Measurements from ENCODE around the gene FRMD4A.
"Not testable (repeated sequence)": the region's sequence is repeated elsewhere in the genome, so short reads cannot be mapped to it uniquely, and the experiment has no call there.

FRMD4A gene

DNA sequence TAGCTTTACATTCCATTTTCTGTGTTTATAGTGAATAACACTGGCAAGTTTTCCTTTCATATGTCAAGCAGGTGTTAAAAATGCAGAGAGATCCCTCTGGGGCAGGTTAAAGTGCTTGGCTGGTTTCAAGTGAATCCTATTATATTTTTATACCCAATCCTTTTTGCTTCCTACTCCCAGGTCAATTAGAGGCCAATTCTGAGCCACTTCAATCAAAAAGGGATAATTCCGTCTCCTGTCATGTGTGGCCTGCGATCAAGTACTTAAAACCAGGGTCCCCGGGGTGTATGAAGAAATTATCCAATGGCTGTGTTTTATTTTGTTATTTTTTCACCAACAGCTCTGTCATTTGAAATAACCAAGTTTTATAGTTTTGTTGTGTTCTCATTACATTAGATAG lies 430.8 kb downstream of the FRMD4A start:
- DNase-seq (ENCODE audit: insufficient read length, low spot score) (no peak), FAIRE-seq (no peak)

DNA sequence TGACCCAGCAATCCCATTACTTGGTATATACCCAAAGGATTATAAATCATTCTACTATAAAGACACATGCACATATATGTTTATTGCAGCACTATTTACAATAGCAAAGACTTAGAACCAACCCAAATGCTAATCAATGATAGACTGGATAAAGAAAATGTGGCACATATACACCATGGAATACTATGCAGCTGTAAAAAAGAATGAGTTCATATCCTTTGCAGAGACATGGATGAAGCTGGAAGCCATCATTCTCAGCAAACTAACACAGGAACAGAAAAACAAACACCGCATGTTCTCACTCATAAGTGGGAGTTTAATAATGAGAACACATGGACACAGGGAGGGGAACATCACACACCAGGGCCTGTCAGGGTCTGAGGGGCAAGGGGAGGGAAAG lies 434.6 kb downstream of the FRMD4A start:
- DNase-seq (ENCODE audit: insufficient read length, low spot score); FAIRE-seq: not testable (repeated sequence)

DNA sequence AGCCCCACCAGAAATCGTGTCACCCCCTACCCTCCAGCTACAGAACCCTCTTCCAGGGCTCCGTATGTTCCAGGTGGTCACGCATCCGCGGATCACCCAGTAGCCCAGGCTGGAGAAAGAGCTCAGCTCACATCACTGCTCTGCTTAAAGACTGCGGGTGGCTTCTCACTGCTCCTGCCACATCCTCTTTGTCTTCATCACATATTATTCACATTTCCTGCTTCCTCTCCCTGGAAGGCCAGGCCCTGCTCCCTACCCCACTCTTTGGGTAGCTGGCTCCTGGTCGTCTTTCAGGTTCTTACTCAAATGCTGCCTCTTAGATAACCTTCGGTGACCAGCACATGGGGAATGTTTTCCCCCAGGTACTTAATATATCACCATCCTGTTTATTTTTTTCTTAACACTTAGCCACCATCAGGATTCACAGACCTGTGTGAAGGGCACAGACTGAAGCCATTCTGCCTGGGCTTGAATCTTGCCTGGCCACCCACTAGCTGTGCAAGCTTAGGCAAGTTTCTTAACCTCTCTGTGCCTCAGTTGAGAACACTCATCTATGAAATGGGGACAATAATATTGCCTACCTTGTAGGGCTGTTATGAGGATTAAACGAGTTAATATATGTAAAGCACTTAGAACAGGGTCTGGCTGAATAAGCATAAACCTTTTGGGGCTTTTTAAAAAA lies 436.2 kb downstream of the FRMD4A start:
- FAIRE-seq = no peak
- DNase-seq (ENCODE audit: insufficient read length, low spot score) = no peak

DNA sequence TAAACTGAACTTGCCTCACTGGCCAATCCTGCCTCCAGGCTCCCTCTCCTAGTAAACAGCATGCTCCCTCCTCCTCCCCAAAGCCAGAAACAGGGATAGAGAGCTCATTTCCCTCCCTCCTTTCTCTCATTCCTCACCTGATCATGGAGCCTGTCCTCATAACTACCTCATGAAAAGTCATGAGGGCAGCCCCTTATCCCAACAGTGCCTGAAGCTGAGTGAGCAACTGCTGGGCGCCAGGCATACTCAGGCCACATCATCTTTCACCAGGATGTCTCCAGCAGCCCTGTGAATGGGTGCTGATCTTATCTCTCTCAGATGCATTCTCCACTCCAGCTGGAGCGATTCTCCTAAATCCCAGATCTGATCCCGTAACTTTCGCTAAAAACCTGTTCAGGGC lies 436.8 kb downstream of the FRMD4A start:
- no peak for FAIRE-seq
- DNase-seq (ENCODE audit: insufficient read length, low spot score) = no peak

DNA sequence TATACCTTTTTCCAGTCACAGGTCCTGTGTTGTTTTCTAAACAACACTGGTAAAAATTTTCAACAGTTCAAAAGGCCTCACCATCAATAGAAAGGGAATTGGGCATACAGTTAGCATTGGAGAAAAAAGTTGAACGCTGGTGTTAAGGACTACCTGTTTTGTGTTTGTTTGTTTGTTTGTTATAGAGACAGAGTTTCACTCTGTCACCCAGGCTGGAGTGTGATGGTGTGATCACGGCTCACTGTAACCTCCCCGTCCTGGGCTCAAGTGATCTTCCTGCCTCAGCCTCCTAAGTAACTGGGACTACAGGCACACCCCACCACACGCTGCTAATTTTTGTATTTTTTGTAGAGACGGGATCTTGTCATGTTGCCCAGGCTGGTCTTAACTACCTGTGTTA lies 437.9 kb downstream of the FRMD4A start:
- no peak for DNase-seq (ENCODE audit: insufficient read length, low spot score)

DNA sequence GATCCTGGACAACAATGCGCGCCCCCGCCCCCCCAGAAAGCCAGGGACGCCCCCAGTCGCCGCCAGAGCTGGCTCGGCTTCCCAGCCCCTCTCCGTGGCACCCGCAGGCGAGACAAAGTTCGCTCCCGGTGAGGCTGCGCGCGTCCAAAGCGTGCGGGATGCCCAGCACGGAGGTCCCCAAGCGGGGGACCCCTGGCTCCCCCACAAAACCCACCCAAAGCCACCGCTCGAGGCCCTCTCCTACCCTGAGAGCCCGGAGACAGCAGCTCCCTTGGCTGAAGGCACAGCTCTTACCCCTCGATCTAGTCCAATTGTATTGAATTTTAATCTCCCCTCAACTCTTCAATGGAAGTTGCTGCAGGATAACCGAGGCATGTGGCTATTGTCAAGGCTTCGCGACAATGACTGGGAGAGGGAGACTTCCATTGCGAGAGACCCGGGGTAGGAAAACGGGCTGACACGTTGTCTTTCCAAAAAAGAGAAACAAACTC lies 438.7 kb downstream of the FRMD4A start:
- no peak for FAIRE-seq
- DNase-seq (ENCODE audit: insufficient read length, low spot score) = no peak

More for the DNA sequence above, 437.9 kb downstream of the FRMD4A start:
- FAIRE-seq = no peak

DNA sequence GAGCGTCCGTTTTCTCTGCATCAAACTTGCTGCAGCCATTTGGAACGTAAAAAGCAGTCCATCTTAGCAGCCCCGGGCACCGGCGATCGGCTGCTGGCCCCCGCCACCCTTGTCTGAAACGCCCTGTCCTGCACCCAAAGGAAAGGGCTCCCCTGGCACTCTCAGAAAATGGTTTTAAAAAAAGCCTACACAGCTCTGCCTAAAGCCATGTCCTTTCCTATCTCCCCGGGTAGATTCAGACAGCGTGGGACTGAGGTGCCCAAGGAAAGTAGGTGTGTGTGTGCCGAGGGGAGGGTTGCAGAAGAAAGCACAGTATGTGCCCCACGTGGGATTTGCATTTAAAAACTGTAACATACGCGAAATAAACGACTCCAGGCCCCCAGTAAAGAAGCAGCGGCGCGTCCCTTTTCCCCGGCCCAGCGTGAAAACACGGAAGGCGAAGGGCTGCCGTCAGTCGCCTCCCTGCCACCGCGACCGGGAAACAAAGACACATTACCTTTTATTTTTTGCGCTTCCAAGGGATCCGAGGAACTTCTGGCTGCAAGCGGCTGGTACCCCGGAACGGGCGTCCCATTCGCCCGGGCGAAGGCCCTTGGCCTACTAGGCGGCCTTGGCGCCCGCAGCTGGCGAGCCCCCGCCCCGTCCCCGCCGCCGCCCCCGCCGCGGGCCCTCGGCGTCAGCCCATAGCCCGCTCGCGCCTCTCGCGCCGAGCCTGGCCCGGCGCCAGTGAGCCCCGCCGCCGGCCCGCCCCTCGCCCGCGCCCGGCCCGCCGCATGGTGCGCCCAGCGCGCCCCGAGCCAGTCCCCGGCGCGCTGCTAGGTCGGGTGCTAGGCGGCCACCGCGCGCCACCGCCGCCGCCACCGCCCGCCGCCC lies 439.4 kb downstream of the FRMD4A start:
- FAIRE-seq (no peak), DNase-seq (ENCODE audit: insufficient read length, low spot score) (no peak)

DNA sequence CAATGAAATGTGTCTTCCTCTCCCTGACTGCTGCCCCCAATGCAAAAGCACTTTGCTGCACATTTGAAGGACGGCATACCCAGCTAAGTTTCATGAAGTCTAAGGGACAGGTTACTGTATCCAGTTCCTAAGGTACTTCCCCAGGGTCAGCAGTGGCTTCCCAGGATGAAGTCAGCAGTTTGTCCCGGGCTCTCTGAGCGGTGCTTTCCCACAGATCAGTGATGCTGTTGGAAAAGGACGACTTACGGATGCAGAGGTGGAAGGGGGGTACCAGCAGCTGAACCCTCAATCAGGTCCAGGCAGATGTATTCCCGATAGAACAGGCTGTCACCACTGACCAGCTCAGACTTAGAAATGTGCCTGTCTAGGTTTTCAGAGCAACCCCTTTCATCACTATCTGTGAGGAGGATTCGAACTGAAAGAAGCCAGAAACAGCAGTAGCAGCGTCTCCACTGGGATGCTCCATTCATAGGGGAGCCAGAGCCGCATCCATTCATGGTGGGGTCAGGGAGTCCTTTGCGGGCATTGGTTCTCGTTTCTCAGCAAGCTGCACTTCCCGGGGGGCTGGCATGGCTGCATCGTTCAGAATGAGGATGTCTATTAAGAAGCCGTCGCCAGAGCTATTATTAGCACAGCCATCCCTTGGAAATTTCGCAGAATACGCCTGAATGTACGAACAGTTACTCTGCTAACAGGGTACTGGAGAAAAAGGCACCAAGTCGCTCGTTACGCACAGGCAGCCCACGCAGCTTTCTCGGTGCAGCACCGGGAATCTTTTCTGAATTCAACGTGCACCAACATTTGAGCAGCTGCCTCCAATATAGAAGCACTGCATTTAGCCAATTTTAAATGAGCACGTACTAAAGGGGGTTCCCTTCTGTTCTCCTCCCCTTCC lies 440.2 kb downstream of the FRMD4A start:
- DNase-seq (ENCODE audit: insufficient read length, low spot score) (no peak), FAIRE-seq (no peak)

DNA sequence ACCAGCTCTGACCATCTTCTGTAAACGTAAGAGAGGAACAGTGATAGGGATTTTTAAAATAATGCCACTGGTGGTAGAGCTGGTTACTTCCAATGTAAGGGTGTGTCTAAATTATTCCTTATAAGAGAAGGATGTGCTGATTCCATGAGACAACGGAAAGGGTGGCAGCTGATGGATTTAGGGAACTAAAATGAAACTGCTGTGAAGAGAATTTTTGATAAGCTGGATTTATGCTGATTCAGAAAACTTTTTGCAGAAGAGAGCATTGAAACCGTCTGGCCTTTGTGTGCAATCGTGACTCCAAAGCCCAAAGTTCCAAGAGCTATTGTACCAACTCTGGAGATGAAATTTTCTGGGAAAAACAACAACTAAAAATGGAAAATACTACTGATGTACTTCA lies 443.0 kb downstream of the FRMD4A start:
- FAIRE-seq = no peak

DNA sequence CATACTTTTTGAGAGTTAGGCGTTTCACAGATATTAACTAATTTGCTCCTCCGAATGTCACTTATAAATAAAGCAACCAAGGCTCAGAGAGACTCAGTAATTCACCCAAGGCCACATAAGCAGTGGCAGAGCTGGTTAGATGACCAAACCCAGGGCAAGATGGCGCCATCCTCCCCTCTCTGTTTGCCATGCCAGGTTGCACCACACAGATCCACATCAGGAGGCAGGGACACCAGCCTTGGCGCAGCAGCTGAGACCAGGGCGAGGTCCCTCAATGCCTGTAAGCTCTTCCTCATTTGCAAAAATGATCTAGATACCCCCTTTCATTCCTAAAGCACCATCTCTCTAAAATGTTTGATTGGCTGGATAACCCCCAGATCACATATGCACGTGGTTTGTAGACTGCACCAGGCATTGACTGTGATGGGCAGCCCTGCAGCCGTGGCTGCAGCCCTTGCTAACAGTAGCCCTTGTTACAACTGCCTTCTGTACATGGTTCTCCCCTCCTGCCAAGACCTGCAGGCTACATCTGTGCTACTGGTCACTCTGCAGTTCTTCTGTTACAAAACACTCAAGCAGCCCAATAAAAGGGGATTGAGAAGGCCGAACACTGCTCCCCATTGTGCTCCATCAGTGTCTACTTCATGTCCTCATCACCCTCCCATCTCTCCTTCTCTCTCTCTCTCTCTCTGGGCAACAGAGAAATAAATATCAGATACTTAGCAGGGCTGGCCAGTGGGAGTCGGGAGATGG lies 445.3 kb downstream of the FRMD4A start:
- FAIRE-seq (no peak), DNase-seq (ENCODE audit: insufficient read length, low spot score) (no peak)

More for the DNA sequence above, 443.0 kb downstream of the FRMD4A start:
- DNase-seq (ENCODE audit: insufficient read length, low spot score) = no peak

DNA sequence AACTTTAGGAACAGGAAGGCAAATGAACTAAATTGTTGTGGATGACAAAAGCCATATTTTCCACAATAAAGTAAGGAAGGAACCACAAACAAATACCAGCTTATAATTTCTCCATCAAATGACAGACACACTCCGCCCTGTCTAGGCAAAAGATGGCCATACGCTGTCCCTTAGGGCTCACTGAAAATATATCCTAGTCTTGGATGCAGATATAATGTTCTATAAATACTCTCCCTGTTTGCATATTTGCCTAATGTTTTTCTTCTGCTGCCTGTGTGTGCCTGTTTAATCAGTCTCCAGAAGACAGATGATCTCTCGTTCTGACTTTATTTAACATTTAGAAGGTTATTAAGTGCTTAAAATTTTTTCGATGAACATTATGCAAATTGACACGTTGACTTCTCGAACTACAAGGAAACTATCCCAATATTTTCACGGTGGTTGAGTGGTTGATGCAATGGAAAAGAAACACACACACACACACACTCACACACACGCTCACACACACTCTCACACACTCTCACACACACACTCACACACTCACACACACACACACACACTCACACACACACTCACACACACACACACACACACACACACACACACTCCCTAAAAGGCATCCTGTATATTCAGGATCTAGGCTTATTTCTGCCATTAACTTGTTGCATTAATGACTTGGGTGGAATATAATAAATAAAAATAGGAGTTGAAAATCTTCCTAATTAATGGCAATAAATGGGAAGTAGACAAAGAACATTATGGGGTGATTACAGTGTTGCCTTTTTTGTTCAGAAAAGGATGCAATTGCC lies 446.9 kb downstream of the FRMD4A start:
- no peak for DNase-seq (ENCODE audit: insufficient read length, low spot score)
- FAIRE-seq = no peak

DNA sequence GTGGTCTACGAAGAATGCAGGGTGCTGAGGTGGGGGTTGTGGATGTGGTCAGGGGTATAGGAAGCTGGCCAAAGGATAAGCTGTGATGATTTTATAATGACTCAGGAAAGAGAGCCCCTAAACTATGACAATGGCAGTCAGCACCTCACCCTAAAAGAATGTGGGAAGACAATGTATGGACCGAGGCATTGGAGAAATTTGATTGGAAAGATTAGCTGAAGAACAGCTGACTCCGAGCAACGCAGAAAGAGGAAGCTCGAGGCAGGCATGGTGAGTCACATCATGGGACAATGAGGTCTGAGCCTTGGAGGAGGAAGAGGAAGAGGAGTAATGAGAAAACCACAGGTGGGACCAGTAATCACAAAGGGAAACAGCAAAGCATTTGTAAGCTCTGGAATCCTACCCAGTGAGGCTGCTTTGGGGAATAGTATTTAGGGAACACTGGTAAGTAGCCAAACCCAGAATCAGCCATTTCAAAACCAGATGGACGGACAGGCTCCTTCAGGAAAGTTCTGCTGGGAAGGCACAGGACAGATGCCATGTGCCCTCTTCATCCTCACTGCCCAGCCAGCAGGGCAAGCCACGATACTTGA lies 448.5 kb downstream of the FRMD4A start:
- FAIRE-seq (no peak), DNase-seq (ENCODE audit: insufficient read length, low spot score) (no peak)

DNA sequence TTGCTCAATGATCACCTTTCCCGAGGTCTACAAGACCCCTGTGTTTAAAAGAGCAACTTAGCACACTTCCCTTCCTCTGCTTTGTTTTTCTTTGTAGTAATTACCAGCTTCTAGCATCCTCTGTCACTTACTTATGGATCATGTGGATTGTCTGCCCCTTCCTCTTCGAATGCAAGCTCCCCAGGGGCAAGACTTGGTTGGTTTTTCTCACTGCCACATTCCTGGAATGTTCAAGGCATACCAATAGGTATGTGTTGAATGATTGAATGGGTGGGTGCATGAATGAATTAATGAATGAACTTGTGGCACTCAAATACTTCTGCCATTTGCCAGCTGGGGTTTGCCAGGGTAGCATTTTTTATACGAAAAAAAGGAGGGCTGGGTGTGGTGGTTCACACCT lies 450.0 kb downstream of the FRMD4A start:
- DNase-seq (ENCODE audit: insufficient read length, low spot score) = no peak

DNA sequence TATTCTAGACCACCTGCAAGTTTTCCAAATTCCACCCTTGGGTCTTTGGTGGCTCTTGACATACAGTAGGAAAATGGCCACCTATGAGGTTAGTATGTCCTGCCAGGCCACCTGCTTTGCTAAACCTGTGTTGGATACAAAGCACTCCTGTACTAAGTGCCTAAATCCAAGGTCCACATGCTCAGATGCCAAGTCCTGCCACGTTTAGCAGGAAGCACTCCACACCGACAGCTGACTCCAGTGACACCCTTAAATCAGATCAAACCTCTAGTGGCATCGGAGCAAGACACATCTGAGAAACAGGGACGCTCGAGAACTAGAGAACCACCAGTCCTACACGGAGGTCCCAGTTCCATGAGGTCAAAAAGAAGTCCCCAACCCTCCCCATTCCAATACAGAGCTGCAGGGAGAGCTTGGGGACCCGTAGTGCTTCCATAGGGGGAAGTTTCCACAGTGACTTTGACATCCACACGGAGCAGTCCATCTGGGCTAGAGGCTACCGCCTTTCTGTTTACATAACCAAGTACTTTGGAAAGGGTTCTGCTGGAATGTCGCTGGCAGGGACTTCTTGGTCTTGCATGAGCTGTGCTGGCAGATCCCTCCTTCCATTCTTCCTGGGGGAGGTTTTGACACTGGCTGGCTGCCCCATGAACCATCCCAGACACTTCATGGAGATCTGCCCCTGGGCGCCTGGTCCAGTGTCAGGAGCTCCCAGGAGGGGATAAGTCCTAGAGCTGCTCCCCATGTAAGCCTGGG lies 453.4 kb downstream of the FRMD4A start:
- no peak for DNase-seq (ENCODE audit: insufficient read length, low spot score)
- FAIRE-seq = no peak

More for the DNA sequence above, 450.0 kb downstream of the FRMD4A start:
- no peak for FAIRE-seq

DNA sequence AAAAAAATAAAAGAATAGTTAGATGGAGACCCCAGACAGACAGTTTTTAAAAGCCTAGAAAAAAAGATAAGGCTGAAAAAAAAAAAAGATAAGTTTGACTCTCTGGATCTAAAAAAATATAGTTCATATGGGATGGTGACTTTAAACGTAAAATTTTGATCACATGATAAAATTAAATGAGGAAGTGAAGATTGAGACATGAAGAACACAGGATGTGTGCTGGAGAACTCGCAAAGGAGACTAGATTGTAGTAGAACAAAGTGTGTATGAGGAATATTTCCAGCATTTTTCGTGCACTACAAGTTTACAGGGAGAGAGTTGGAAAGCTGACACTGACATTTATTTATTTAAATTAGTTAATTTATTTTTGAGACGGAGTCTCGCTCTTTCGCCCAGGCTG lies 457.5 kb downstream of the FRMD4A start:
- DNase-seq (ENCODE audit: insufficient read length, low spot score) (no peak), FAIRE-seq (no peak)

DNA sequence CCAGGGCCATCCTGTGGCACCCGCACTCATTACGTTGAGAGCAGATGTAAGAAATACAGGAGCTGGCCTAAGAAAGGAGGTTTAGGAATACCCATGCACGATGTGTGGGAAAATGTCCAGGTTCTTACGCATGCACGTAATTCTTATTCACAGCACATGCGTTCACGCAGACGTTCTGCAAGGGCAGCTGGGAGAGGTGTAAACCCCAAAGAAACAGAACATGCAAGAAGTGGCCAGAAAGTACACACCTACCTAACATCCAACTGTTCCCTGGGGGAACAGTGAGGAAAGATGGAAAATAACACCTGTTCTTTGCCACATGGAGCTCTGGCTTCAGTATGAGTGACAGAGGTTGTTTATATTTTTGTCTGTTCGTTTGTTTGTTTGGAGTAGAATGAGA lies 458.3 kb downstream of the FRMD4A start:
- DNase-seq (ENCODE audit: insufficient read length, low spot score) = no peak
- no peak for FAIRE-seq

DNA sequence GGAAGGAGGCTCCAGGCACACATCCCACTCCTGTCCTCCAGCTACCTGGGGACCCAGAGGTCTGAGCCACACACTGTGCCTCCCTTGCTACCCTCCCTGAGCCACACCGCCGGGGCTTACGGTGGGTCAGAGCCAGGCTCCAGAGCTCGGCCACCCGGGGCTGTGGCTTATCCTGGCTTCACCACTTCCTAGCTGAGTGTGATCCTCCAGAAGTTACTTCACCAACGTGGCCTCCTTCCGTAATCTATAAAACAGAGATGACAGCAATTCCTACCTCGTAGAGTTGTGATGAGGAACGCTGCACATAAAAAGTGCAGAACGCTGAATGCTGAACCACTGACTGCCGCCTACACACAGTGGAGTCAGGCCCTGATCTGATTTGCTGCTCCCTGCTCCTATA lies 458.9 kb downstream of the FRMD4A start:
- FAIRE-seq = no peak
- DNase-seq (ENCODE audit: insufficient read length, low spot score) = no peak

DNA sequence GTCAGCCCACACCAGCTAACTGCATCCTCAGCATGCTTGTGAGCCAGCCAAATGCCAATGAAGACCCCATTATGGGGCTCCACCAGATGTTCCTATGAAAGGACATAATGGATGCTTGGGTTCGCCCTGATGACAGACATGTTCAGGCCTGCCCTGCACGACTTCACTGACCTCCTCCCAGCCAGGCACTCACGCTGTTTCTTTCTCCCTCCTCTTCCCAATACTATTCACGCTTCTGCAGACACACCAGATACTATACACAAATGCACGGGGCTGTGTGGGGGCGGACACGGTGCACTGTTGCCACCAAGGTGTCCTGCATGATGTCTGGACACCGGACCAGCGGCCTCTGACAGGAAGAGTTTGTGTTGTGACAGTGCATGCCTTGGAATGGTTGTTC lies 459.7 kb downstream of the FRMD4A start:
- no peak for DNase-seq (ENCODE audit: insufficient read length, low spot score)
- no peak for FAIRE-seq
